ENCODE measurements around the gene MOGAT3. TPM values are rescaled to one million over a fixed set of nuclear protein-coding genes. Genes with fewer than 3 reads are reported as not detected.

MOGAT3 gene, protein sequence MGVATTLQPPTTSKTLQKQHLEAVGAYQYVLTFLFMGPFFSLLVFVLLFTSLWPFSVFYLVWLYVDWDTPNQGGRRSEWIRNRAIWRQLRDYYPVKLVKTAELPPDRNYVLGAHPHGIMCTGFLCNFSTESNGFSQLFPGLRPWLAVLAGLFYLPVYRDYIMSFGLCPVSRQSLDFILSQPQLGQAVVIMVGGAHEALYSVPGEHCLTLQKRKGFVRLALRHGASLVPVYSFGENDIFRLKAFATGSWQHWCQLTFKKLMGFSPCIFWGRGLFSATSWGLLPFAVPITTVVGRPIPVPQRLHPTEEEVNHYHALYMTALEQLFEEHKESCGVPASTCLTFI
- not detected in 2 replicates for total RNA-seq

DNA sequence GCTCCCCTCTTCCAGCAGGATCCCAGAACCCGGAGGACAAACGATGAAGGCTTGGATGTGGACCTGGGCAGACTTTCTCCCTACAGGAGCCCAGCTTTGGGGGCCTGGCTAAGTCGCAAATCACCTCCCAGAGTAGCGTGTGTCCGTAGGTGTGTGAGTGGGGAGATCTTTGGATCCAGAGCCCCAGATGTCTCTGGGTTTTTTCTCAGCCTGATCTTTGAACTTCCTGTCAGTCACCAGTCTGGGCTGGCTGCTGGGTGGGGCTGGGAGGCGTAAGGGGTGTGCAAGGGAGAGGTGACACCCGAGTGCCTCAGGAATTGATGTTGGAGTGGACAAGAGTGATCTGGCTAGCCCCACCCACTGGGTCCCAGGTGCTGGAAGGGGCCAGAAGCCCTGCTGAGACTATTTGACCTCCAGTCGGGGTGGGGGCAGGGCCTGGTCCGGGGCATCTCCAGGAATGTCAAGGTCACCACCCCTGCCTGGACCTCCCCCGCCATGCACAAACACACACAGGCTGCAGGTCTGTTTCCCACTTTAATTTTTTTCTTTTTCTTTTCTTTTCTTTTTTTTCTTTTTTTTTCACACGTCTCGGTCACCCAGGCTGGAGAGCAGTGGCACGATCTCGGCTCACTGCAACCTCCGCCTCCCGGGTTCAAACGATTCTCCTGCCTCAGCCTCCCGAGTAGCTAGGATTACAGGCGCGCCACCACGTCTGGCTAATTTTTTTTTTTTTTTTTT, at the start of gene MOGAT3:
Gene MOGAT3, minus strand, starts transcription at position 175 of the 738 bp plus-strand sequence. CDS start 182 bp downstream, outside the sequence.

DNA sequence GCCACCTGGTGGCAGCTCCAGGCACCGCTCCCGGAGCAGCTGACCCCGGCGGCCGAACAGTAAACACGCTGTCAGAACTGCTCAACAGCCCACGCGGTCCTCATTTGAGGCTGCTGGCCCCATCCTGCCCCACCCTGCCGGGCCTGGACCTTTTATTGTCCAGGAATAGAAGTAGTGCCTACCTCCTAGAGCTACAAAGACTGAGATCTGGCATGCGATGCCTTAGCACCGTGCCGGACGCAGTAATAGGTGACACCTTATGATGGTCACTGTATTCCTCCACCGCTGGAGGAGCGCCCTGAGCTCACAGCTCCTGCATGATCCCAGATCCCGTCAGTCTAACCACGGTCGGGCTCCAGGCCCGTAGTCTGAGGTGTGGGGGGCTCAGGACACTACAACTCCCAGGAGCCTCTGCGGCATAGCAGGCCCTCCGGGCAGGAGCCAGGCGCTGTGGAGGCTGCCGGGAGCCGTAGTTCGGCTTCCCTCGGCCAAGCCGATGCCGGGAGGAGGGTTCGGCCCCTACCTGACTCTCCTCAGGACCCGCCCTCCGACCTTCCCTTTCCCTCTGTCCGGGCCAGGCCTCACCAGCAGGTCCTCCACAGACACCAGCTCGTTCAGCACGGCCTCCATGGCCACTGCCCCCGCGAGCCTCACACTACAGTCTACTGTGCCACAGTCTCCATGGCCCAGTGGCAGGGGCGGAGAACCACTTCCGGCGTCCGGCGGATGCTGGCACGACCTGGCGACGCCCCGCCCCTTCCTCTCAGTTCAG, 43.7 kb upstream of the MOGAT3 start, which contains the start of gene FIS1:
Gene FIS1, minus strand, starts transcription at position 707 of the 772 bp plus-strand sequence. Its CDS starts 77 bp downstream, at position 630.

DNA sequence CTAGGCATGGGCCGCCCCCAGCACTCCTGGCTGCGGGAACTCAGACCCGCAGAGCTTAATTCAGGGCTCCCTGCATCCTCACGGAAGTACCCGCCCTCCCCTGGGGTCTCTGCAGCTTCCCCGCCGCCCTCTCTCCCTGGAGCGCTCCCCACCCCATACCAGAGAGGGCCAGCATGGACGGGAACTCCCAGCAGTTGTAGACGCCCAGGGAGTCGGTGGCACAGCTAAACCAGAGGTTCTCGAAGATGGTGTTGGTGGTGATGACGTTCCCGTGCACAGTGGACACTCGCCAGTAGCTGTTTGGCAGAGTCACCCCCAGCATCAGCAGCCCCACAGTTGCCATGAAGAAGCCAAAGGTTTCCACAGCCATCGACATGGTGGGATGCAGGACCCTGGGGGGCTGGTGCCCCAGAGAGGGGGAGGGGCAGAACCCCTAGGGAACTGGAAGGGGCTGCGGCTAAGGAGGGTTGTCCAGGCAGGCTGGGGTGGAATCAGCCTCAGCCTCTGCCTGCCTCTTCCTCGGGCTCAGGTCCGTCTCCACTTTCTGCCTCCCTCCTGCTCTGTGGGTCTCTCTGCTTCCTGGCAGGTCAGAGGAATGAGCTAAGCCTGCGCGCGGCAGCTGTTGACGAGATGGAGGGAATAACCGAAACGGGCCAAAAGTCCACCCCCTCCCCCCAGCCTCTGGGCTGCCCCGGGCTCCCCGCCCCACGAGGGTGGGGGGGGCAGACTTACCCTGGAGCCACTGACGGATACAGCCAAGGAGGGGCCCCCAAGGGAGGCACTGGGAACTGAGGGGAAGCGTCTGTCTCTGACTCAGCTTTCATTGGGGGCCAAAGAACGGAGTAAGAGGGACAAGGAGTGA, 36.6 kb upstream of the MOGAT3 start, which contains the start of gene CLDN15:
Gene CLDN15, minus strand, starts transcription at position 597 of the 862 bp plus-strand sequence. Its CDS starts 221 bp downstream, at position 376.

DNA sequence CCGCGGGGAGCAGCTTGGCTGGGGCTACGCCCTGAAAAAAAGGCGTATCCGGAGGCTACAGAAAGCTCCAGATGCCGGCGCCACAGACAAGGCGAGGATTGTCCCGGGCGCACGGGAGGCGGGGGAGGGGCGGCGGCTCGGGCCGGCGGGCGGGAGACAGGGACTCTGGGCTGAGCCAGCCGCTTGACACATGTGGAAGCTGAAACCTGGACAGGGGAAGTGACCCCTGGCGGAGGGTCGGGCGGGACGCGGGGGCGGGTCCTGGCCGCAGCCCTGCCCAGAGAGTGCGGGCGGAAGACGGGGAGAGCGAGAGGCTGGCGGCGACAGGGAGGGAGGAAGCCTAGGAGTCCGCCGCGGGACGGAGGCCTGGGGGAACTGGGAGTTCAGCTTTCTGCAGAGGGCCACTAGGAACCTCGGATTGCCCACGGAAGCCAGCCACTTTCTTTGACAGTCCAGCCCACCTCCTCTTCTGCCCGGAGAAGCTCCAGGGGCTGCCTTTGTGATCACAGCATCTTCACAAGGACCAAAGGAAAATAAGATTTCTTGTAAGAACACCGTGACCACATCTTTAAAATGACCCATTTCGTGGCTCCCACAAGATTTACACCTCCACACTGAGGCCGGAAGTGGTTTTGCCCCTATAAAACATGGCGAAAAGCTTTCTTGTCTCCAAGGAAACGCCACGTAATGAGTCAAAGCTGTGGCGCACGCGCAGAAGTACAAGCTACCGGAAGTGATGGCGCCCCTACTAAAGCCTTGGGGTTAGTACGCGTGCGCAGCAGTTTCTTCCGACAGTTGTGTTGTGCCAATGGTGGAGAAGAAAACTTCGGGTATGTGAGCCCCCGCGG, 16.8 kb upstream of the MOGAT3 start, which contains the start of the genes PLOD3 and ZNHIT1:
Gene PLOD3, minus strand, starts transcription at position 194 of the 848 bp plus-strand sequence. CDS start 307 bp downstream, outside the sequence.
Gene ZNHIT1, plus strand, starts transcription at position 778 of the 848 bp plus-strand sequence. Its CDS starts 31 bp downstream, at position 809.

DNA sequence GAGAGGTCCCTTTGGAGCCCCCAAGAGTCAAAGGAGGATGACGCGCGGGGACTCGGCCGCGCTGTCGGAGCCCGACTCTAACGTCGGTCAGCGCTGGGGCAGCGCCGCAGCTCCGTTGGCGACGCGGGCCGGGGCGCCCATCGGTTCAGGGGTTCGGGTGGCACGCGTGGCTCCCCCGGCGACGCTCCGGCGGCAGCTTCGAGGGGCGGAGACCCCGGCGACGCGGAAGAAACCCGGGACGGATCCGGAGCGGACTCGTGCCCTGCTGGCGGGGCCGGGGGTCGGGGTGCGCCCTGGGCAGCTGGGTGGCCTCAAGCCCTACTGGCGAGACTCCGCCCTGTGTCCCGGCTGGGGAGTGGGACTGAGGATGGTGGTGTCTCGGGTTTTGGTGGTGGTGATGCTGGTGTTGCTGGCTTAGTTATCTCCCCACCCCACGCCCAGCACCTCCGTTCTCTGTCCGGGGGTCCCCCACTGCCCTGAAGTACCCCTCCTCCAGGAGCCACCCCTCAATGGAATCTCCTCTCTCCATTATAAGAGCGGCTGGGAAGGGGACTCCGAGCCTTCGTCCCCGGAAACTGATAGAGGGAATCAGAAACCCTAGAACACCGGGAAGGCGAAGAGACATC, 20.6 kb downstream of the MOGAT3 start, which contains the start of gene NAT16:
Gene NAT16, minus strand, starts transcription at position 164 of the 626 bp plus-strand sequence. CDS start 5,486 bp downstream, outside the sequence.

DNA sequence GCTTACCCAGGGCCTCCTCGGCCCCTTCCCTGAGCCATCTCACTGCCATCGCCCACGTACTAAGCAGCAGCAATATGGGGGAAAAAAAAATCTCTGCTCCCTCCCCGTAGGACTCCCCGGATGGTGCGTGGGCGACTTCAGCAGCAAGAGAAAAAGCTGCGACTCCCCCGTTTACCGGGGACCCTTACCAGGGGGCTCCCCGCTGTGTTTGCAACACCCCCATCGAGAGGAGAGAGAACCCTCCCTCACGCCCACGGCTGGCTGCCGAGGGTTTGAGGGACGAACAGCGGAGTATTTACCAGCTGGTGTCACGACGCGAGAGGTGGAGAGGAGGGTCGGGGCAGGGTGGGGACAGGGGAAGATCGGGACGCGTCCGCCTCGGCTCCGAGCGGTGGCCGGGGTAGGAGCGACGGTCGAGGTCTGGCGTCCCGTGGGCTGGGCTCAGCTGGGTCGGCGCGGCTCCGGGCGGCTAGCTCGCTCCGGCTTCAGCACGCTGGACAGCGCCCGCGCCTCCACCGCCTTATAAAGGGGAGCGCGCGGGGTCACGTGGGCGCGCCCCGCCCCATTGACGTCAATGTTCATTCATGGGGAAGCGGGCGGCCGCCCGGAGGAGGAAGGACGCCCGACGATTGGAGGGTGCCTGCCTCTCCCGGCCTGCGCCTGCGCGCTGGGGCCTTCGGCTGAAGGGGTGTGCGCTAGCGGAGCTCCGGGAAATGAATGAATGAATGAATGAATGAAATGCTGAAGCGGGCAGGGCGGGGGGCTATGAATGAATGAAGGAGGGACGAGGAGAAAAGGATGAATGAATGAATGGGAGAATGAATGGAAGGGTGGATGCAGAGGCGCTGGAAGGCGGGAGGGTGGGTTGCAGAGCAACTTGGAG, 35.5 kb downstream of the MOGAT3 start, which contains the start of gene VGF:
Gene VGF, minus strand, starts transcription at position 495 of the 883 bp plus-strand sequence. CDS start 726 bp downstream, outside the sequence.

DNA sequence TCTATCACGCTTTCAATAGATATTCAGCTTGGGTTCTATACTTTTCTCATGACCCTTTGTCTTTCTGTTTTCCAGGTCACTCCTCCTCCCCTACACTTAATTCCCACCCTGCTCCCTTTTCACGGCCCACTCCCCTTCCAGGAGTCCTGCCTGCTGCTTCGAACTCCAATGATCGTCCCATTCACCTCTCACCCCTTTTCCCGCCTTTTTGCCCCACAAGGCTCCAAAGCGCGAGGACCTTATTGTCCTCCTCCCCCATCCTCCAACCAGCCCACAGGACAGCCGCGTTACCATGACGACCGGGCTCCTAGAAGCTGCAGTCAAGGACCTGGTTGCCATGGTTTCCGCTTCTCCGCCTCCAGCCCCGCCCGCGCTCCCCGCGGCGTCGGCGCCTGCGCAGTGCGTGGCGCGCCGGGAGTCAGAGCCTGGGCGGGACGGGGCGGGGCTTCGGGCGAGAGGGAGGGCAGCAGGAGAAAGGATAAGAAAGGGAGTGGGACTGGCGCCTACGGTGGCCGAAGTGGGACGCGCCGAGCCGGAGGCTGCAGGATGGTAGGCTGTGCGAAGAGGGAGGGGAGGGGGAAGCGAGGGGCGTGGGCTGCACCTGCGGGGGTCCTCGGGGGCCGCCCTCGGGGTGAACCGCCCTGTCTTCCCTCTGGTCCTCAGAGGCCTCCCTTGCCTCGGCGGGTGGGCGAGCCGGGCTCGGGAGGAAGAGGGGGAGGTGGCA, 46.7 kb downstream of the MOGAT3 start, which contains the start of gene AP1S1:
Gene AP1S1, plus strand, starts transcription at position 508 of the 724 bp plus-strand sequence. Its CDS starts 39 bp downstream, at position 547.

Small RNA genes lying within 50 kb of the gene (small RNA-seq; reads per million reads assigned to genes)
- gene MIR4653 = 0.16 reads per million

Other genes with a start within 250 kb of the MOGAT3 start
- not detected in 2 replicates for gene MUC12, start 231.5 kb downstream of the MOGAT3 start, total RNA-seq
- not detected in 2 replicates for gene MUC17, start 181.0 kb downstream of the MOGAT3 start, total RNA-seq
- 6.2 and 12.3 TPM in 2 replicates for gene TRIM56, start 115.6 kb downstream of the MOGAT3 start, total RNA-seq
- 287 and 464 TPM in 2 replicates for gene SERPINE1, start 73.9 kb downstream of the MOGAT3 start, total RNA-seq
- gene AP1S1, start 46.6 kb downstream of the MOGAT3 start, total RNA-seq = 119 and 137 TPM in 2 replicates
- 0.39 TPM in 1 of 2 replicates, not detected in the other for gene VGF, start 35.5 kb downstream of the MOGAT3 start, total RNA-seq
- not detected in 2 replicates for gene NAT16, start 20.7 kb downstream of the MOGAT3 start, total RNA-seq
- gene PLOD3, start 16.5 kb upstream of the MOGAT3 start, total RNA-seq = 85.2 and 93.2 TPM in 2 replicates
- gene ZNHIT1, start 17.1 kb upstream of the MOGAT3 start, total RNA-seq = 56.3 and 68.3 TPM in 2 replicates
- 3.3 and 5.9 TPM in 2 replicates for gene CLDN15, start 36.8 kb upstream of the MOGAT3 start, total RNA-seq
- 86.8 and 174 TPM in 2 replicates for gene FIS1, start 44.0 kb upstream of the MOGAT3 start, total RNA-seq
- gene IFT22, start 120.8 kb upstream of the MOGAT3 start, total RNA-seq = 18.0 and 23.5 TPM in 2 replicates
- gene COL26A1, start 161.8 kb upstream of the MOGAT3 start, total RNA-seq = not detected in 2 replicates

All from subcutaneous preadipocyte (primary cell).